Chondrocyte (in vitro differentiated cells): ENCODE measurements around the gene KCNQ1. TPM values are rescaled to one million over a fixed set of nuclear protein-coding genes. Genes with fewer than 3 reads are reported as not detected.
A peak's percentile ranks its signal among the peaks of the same experiment; 100 is the strongest.

Source experiments
- DNase-seq: peaks from one replicate; pipeline ENCODE4 v3.0.0; 2021; ENCODE audit warnings: mixed read lengths, low spot score
- H3K27ac Mint-ChIP-seq: one replicate; pipeline ENCODE4 v1.8.0; 2021; ENCODE audit warnings: mild to moderate bottlenecking, moderate library complexity, mixed read lengths; ENCODE audit not compliant: unreplicated experiment
- H3K27me3 Mint-ChIP-seq: 2 replicates; pipeline ENCODE4 v1.8.0; 2021; ENCODE audit warnings: low read depth, mixed read lengths
- H3K36me3 Mint-ChIP-seq: 2 replicates; pipeline ENCODE4 v1.8.0; 2021; ENCODE audit warnings: low read depth, mixed read lengths
- H3K4me1 Mint-ChIP-seq: 2 replicates; pipeline ENCODE4 v1.8.0; 2021; ENCODE audit warnings: low read depth, mild to moderate bottlenecking, mixed read lengths
- H3K4me3 Mint-ChIP-seq: one replicate; pipeline ENCODE4 v1.8.0; 2021; ENCODE audit warnings: mild to moderate bottlenecking, moderate library complexity, mixed read lengths; ENCODE audit not compliant: unreplicated experiment
- H3K9me3 Mint-ChIP-seq: 2 replicates; pipeline ENCODE4 v1.8.0; 2021; ENCODE audit warnings: low read depth, mixed read lengths
- total RNA-seq: library from RNA; stranded (reverse); gene quantifications from 3 replicates; pipeline ENCODE4 v1.2.1, GENCODE V29; 2021
- TF ChIP-seq, protein P1 (sequence below): fragments of 200-600 bp; sonication (generic); IDR thresholded peaks from 2 replicates; pipeline ENCODE4 v1.5.0; 2021; ENCODE audit warnings: antibody characterized with exemption, mild to moderate bottlenecking, moderate library complexity

KCNQ1 gene
- total RNA-seq, 1 donor from 2014 or later, result not detected

- TF ChIP-seq, protein P1, sequence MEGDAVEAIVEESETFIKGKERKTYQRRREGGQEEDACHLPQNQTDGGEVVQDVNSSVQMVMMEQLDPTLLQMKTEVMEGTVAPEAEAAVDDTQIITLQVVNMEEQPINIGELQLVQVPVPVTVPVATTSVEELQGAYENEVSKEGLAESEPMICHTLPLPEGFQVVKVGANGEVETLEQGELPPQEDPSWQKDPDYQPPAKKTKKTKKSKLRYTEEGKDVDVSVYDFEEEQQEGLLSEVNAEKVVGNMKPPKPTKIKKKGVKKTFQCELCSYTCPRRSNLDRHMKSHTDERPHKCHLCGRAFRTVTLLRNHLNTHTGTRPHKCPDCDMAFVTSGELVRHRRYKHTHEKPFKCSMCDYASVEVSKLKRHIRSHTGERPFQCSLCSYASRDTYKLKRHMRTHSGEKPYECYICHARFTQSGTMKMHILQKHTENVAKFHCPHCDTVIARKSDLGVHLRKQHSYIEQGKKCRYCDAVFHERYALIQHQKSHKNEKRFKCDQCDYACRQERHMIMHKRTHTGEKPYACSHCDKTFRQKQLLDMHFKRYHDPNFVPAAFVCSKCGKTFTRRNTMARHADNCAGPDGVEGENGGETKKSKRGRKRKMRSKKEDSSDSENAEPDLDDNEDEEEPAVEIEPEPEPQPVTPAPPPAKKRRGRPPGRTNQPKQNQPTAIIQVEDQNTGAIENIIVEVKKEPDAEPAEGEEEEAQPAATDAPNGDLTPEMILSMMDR, result peak; percentile 87
- Mint-ChIP-seq H3K27ac (no peak overlapping the region), H3K27me3 (peaks cover 2% of the 10 kb centered on the region), H3K4me1 (no peaks in the 10 kb centered on the region), H3K4me3 (no peak overlapping the region), H3K36me3 (no peaks in the 10 kb centered on the region), H3K9me3 (no peaks in the 10 kb centered on the region)
- no peak for DNase-seq
Observed at GRCh38 chr11:2419638-2420501, 24.9 kb upstream of the KCNQ1 start.

DNA sequence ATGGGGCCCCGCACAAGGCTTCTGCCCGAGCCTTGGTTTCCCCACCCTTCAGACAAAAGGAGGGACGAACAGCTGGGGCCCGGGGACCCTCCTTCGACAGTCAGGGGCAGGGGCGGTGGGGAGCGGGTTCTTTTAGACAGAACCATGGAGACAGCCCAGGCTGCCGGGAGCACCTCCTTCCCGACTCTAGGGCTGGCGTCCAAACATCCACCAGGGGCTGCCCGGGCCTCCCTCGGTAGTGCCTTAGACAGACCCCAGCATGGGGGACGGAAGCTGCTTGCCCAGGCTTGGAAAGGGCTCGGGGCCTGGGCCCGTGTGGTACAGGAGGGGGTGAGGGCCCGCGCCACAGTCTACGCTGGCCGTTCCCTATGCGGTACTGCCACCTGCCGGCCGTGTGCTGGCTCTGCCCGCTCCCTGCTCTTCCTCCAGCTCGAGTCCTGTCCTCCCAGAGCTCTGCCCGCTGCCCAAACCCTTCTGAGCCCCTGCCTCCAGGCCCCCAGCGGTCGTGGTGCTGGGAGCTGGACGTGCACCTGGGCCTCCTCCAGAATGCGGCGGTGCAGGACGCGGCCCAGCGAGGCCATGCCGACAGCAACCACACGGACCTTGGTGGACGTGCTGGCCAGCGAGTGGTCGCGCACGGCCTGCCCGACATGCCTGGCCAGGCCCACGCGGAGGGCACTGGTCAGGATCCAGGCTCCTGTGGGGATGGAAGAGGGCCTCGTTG lies 24.1 kb upstream of the KCNQ1 start:
- TF ChIP-seq, protein P1, result peak; percentile 93
- no peak overlapping the region for H3K27ac Mint-ChIP-seq
- no peak overlapping the region for H3K4me3 Mint-ChIP-seq
- peaks cover 2% of the 10 kb centered on the region for H3K27me3 Mint-ChIP-seq
- no peak for DNase-seq
- no peaks in the 10 kb centered on the region for H3K36me3 Mint-ChIP-seq
- H3K4me1 Mint-ChIP-seq, result no peaks in the 10 kb centered on the region
- H3K9me3 Mint-ChIP-seq, result no peaks in the 10 kb centered on the region

DNA sequence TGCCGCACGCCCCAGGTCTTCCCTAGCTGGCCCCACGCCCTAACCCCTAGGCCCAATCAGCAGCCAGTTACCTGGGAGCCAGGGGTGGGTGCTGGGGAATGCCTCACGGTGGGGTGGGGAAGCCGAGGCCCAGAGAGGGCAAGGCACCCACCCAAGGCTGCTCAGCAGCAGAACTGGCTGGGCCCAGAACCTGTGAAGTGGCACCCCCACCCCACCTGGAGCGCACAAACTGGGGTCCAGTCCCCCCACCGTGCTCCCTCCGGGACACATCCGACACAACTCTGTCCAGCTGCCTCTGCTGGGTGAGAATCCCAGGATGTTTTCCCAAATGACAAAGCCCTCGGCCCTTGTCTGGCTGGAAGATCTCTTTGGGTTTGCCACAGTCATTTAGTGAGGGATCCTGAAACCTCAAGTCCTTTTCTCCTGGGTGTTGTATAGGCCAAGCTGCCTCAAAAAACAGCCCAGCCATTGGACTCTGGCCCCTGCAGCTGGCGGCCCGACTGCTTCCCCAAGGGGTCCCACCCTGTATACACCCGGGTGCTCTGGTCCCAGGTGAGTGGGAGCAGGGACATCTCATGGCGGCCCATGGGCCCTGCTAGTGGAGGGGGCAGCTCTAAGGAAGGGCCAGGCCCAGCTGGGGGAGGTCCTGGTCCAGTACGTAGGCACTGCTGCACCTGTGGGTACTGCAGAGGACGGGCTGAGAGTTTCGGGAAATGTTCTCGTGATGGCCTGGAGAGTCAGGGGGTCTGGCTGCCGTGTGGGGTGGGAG lies 23.4 kb upstream of the KCNQ1 start:
- Mint-ChIP-seq H3K27me3 (peaks cover 2% of the 10 kb centered on the region), H3K4me1 (no peaks in the 10 kb centered on the region), H3K27ac (no peak overlapping the region), H3K4me3 (no peak overlapping the region), H3K36me3 (no peaks in the 10 kb centered on the region), H3K9me3 (no peaks in the 10 kb centered on the region)
- TF ChIP-seq, protein P1, result no peak
- no peak for DNase-seq

DNA sequence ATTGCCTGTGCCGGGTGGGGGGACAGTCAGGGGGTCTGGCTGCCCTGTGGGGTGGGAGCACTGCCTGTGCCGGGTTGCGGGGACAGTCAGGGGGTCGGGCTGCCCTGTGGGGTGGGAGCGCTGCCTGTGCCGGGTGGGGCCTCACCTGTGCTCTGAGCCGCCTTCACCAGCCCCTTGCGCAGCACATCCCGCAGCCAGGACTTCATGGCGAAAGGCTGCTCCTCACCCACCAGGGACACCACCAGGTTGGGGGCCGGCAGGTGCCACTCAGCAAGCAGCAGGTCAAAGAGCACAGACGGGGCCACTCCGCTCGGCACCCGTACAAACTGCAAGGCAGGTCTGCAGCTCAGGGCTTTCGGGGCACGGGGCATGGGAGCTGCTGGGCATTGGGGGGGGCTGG lies 22.8 kb upstream of the KCNQ1 start:
- Mint-ChIP-seq H3K4me3 (no peak overlapping the region), H3K36me3 (no peaks in the 10 kb centered on the region), H3K27me3 (peaks cover 2% of the 10 kb centered on the region), H3K4me1 (no peaks in the 10 kb centered on the region), H3K9me3 (no peaks in the 10 kb centered on the region), H3K27ac (no peak overlapping the region)
- DNase-seq, result no peak
- TF ChIP-seq, protein P1, result no peak
